ENCODE results near the gene EFCAB11.

DNA sequence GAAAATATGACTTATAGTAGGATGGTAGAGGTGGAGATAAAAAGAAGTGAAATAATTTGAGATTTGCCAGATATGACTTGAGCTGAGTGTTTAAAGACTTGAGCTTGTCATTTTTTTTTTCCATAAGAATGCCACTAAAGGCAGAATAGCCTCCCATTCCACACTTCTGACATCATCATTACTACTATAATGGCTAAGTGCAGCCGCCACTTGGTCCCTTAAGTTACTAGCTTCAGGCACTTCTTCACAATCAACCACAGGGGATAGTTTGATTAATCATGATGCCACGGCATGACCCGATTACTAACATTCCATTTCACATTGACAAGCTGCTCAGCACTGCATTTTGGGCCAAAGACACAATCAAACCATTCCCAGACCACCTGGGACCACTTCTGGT, 127.9 kb downstream of the EFCAB11 start:
- TF ChIP-seq EZH2 (IDR thresholded peaks at IDR 0.05; ENCODE audit: borderline replicate concordance): no peak
- TF ChIP-seq, protein P1, sequence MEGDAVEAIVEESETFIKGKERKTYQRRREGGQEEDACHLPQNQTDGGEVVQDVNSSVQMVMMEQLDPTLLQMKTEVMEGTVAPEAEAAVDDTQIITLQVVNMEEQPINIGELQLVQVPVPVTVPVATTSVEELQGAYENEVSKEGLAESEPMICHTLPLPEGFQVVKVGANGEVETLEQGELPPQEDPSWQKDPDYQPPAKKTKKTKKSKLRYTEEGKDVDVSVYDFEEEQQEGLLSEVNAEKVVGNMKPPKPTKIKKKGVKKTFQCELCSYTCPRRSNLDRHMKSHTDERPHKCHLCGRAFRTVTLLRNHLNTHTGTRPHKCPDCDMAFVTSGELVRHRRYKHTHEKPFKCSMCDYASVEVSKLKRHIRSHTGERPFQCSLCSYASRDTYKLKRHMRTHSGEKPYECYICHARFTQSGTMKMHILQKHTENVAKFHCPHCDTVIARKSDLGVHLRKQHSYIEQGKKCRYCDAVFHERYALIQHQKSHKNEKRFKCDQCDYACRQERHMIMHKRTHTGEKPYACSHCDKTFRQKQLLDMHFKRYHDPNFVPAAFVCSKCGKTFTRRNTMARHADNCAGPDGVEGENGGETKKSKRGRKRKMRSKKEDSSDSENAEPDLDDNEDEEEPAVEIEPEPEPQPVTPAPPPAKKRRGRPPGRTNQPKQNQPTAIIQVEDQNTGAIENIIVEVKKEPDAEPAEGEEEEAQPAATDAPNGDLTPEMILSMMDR (IDR thresholded peaks at IDR 0.05; ENCODE audit: poor library complexity): no peak

Measured in hepatocyte (in vitro differentiated cells).